ENCODE data around the gene ZNF775.
A peak's percentile ranks its signal among the peaks of the same experiment; 100 is the strongest.

Gene ZNF775

DNA sequence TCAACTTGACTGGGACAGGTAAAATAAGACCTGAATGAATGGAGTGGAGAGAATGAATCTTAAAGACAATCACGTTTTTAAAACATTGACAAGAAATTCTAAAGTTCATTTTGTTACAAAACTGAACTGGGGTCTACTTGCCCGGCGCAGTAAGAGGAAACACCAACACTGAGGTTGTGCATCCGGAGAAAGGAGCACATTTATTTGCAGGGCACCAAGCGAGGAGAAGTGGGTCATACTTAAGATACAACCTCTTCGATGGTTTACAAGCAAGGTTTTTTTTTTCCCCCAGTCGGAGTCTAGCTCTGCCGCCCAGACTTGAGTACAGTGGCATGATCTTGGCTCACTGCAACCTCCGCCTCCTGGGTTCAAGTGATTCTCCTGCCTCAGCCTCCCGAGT lies 13.9 kb upstream of the ZNF775 start:
- no peak overlapping the region for H3K4me3 ChIP-seq (replicated peaks; ENCODE audit: insufficient read depth, low read length)
- H3K27me3 ChIP-seq (ENCODE audit: insufficient read depth, poor library complexity, severe bottlenecking) = no peaks in the 10 kb centered on the region
- no peak for DNase-seq (ENCODE audit: low read depth in 1 of 2, low spot score in 1 of 2)
- H3K27ac ChIP-seq (replicated peaks) = peak overlapping the region; percentile 100
- TF ChIP-seq POLR2AphosphoS5 (IDR thresholded peaks at IDR 0.05; ENCODE audit: low read depth) = no peak
- no peak for TF ChIP-seq CTCF (IDR thresholded peaks at IDR 0.05; ENCODE audit: insufficient read depth, low read length)
- TF ChIP-seq SPI1 (IDR thresholded peaks at IDR 0.05; ENCODE audit: borderline replicate concordance, low read depth) = no peak
- TF ChIP-seq REST (IDR thresholded peaks at IDR 0.05; ENCODE audit: insufficient replicate concordance, low read depth) = no peak
- no peak for TF ChIP-seq GABPA (IDR thresholded peaks at IDR 0.05; ENCODE audit: low read depth)

GRCh38 chr7:150365673-150366398 lies 13.3 kb upstream of the ZNF775 start:
- TF ChIP-seq GABPA (IDR thresholded peaks at IDR 0.05; ENCODE audit: low read depth) (no peak), SPI1 (IDR thresholded peaks at IDR 0.05; ENCODE audit: borderline replicate concordance, low read depth) (no peak; the same call in 1 of the 2 replicates), REST (IDR thresholded peaks at IDR 0.05; ENCODE audit: insufficient replicate concordance, low read depth) (no peak), CTCF (IDR thresholded peaks at IDR 0.05; ENCODE audit: insufficient read depth, low read length) (no peak), POLR2AphosphoS5 (IDR thresholded peaks at IDR 0.05; ENCODE audit: low read depth) (no peak)
- DNase-seq (ENCODE audit: low read depth in 1 of 2, low spot score in 1 of 2) = peak in 1 of 2 experiments; percentile 66
- H3K27me3 ChIP-seq (ENCODE audit: insufficient read depth, poor library complexity, severe bottlenecking) = no peaks in the 10 kb centered on the region
- peak overlapping the region; percentile 100 for H3K27ac ChIP-seq (replicated peaks)
- H3K4me3 ChIP-seq (replicated peaks; ENCODE audit: insufficient read depth, low read length) = no peak overlapping the region

GRCh38 chr7:150367677-150368095 lies 11.4 kb upstream of the ZNF775 start:
- no peak; the same call in 1 of the 2 replicates for TF ChIP-seq SPI1 (IDR thresholded peaks at IDR 0.05; ENCODE audit: borderline replicate concordance, low read depth)
- no peak for TF ChIP-seq CTCF (IDR thresholded peaks at IDR 0.05; ENCODE audit: insufficient read depth, low read length)
- TF ChIP-seq GABPA (IDR thresholded peaks at IDR 0.05; ENCODE audit: low read depth) = no peak
- TF ChIP-seq REST (IDR thresholded peaks at IDR 0.05; ENCODE audit: insufficient replicate concordance, low read depth) = no peak
- no peak for TF ChIP-seq POLR2AphosphoS5 (IDR thresholded peaks at IDR 0.05; ENCODE audit: low read depth)
- Histone ChIP-seq H3K27ac (replicated peaks) (peak overlapping the region; percentile 100), H3K27me3 (ENCODE audit: insufficient read depth, poor library complexity, severe bottlenecking) (no peaks in the 10 kb centered on the region), H3K4me3 (replicated peaks; ENCODE audit: insufficient read depth, low read length) (no peak overlapping the region; the same call in 1 of the 2 replicates)
- no peak for DNase-seq (ENCODE audit: low read depth in 1 of 2, low spot score in 1 of 2)

Data from HL-60 (cell line).